GM12892 (cell line): ENCODE data around the gene GCNT1.
A peak's percentile ranks its signal among the peaks of the same experiment; 100 is the strongest.

Experiments used
- DNase-seq: peaks from one replicate; pipeline ENCODE4 v3.0.0; 2011; ENCODE audit not compliant: insufficient read length
- FAIRE-seq: peaks from 2 replicates; lab custom pipeline; 2011; peaks lifted over from hg19 to GRCh38; lab: Jason Lieb, UNC
- POLR2A ChIP-seq: IDR thresholded peaks from 2 replicates; pipeline ENCODE4 v1.6.1; 2011; ENCODE audit warnings: low read depth, low read length, control low read depth
- POLR2AphosphoS5 ChIP-seq: IDR thresholded peaks from 2 replicates; pipeline ENCODE4 v1.6.1; 2011; ENCODE audit warnings: low read depth, low read length, control low read depth
- TAF1 ChIP-seq: IDR thresholded peaks from 2 replicates; pipeline ENCODE4 v1.6.1; 2011; ENCODE audit warnings: low read depth, mild to moderate bottlenecking, control low read depth, low read length, borderline replicate concordance

The GCNT1 gene

GRCh38 chr9:76448501-76448900 lies 10.5 kb upstream of the GCNT1 start:
- no peak for DNase-seq
- TF ChIP-seq POLR2AphosphoS5 = no peak
- no peak for TF ChIP-seq POLR2A
- TF ChIP-seq TAF1 = no peak
- FAIRE-seq = no peak

GRCh38 chr9:76451234-76451633 lies 7.7 kb upstream of the GCNT1 start:
- DNase-seq (no peak), FAIRE-seq (no peak)
- no peak for TF ChIP-seq TAF1
- TF ChIP-seq POLR2AphosphoS5 = no peak

DNA sequence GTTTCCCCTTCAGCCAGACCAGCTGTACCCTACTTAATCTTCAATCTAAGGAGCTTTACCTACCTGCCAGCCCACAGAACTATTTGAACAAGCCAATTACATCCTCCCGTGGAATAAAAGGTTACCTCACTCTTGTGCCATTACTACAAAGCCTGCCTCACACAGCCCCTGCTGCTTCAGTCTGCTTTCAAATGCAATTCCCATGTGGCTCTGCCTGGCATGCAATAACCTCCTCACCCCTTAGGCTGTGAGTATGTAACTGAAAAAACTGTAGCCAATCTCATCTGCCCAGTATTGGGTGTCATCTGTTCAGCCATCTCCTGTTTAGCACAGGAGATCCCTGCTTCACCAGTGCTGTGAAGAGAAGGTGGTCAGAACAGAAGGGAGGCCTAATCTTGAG lies 6.1 kb upstream of the GCNT1 start:
- FAIRE-seq = no peak
- no peak for TF ChIP-seq POLR2A
- no peak for TF ChIP-seq POLR2AphosphoS5
- TF ChIP-seq TAF1 = no peak
- DNase-seq = no peak

DNA sequence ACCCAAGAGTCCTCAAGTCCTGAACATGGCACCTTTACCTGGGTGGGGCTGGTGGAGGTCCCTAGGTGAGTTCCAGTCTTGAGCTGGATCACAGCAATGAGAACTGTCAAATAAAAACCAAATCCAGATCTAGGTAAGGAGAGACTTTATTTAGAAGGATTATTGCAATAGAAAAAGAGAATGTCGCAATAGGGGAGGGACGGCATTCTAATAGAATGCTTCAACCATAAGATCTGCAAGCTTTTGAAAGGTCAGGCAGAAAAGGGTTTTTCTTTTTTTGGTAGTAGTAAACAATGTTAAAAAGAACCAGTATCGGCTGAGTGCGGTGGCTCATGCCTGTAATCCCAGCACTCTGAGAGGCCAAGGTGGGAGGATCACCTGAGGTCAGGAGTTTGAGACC lies 5.2 kb upstream of the GCNT1 start:
- TF ChIP-seq POLR2AphosphoS5 = no peak
- TF ChIP-seq TAF1 = no peak
- no peak for TF ChIP-seq POLR2A
- FAIRE-seq (no peak), DNase-seq (no peak)

DNA sequence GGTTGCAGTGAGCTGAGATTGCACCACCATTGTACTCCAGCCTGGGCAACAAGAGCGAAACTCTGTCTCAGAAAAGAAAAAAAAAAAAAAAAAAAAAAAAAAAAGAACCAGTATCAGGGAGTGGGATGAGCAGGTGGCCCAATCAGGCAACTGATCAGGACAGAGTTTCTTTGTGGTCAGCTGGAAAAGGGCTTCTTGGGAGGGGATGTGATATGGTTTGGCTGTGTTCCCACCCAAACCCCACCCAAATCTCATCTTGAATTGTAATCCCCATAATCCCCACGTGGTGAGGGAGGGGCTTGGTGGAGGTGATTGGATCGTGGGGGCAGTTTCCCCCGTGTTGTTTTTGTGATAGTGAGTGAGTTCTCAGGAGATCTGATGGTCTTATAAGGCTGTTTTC lies 4.7 kb upstream of the GCNT1 start:
- no peak for TF ChIP-seq POLR2AphosphoS5
- TF ChIP-seq TAF1 = no peak
- no peak for TF ChIP-seq POLR2A
- DNase-seq (no peak), FAIRE-seq (no peak)

- FAIRE-seq (peak; percentile 9), DNase-seq (peak; percentile 34)
- TF ChIP-seq POLR2A = no peak
- no peak for TF ChIP-seq TAF1
- TF ChIP-seq POLR2AphosphoS5 = no peak
These were observed 2.6 kb upstream of the GCNT1 start for GRCh38 chr9:76456202-76456926.

DNA sequence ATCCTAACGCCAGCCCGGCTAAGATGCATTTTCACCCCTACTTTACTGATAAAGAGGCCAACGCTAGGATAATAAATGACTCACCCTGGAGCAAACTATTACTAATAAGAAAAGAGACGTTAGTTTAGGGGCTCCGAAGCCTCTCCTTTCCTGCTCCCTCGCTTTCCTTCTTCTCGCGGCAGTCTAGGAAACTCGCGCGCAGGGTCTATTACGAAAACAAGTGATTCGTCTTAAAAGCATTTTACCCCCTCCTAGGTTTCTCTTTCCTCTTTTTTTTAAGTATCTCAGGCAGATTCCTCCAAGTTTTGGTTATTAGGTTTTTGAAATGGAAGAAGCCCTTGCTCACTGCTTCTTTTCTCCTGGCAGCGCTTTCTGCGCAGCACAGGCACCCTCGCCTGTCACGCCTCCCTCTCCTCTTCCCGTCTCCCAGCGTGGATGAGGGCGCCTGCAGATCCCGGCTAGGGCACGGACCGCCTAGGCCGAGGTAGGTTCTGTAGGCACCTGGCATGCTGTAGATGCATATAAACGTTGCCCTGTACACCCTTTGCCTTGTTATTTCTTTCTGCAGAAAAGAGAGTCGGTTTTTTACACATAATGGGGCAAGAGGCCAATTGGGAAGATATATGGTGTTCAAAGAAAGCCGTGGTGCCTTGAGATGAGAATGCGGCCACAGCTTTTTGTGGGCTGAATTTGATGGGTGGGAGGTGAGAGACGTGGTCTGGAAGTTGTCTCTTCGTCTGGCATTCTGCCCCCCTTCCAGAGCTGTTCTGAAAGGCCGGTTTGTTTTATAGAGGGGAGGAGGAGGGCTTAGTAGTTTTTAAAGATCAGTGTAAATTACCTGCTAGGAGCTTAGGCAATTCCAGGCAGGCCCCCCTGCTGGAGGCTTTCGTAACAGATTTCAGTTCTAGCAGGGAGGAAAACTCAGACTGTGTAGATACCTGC lies 983 bp downstream of the GCNT1 start:
- DNase-seq = no peak
- TF ChIP-seq TAF1 (no peak), POLR2AphosphoS5 (no peak), POLR2A (no peak)
- FAIRE-seq = no peak

GRCh38 chr9:76462126-76462525 lies 3.1 kb downstream of the GCNT1 start:
- TF ChIP-seq TAF1 (no peak), POLR2A (no peak), POLR2AphosphoS5 (no peak)
- DNase-seq = no peak
- peak; percentile 62 for FAIRE-seq

GRCh38 chr9:76463211-76463610 lies 4.2 kb downstream of the GCNT1 start:
- peak; percentile 83 for FAIRE-seq
- no peak for DNase-seq
- no peak for TF ChIP-seq POLR2A
- TF ChIP-seq TAF1 = no peak
- TF ChIP-seq POLR2AphosphoS5 = no peak

GRCh38 chr9:76464706-76465105 lies 5.7 kb downstream of the GCNT1 start:
- no peak for TF ChIP-seq POLR2AphosphoS5
- TF ChIP-seq TAF1 = no peak
- no peak for TF ChIP-seq POLR2A
- FAIRE-seq (no peak), DNase-seq (no peak)

GRCh38 chr9:76465442-76466298 lies 6.7 kb downstream of the GCNT1 start:
- FAIRE-seq (no peak), DNase-seq (no peak)
- no peak for TF ChIP-seq TAF1
